CD4-positive, alpha-beta T cell (primary cell): Measurements from ENCODE around the gene SHF. TPM values are rescaled to one million over a fixed set of nuclear protein-coding genes. Genes with fewer than 3 reads are reported as not detected.

ENCODE experiments used
- ATAC-seq: fragments of 200-7000 bp; cut with Tn5 transposase; one replicate; pipeline ENCODE4 v1.10.0; 2022; ENCODE audit warnings: mild to moderate bottlenecking; ENCODE audit not compliant: poor library complexity
- CTCF ChIA-PET: fragments of 350-600 bp; sonication (Branson Sonifier 250); formaldehyde crosslinking; loops from one replicate; lab custom pipeline; 2021; ENCODE audit warnings: antibody characterized with exemption, inconsistent platforms; lab: Charles Lee
- POLR2A ChIA-PET: fragments of 350-600 bp; sonication (Branson Sonifier 250); formaldehyde crosslinking; loops from one replicate; lab custom pipeline; 2021; ENCODE audit warnings: antibody characterized with exemption, inconsistent platforms; lab: Charles Lee
- DNase-seq, 14 experiments: peaks; one replicate each; pipeline ENCODE4 v3.0.0-alpha.2; 2013 to 2020; ENCODE audit warnings: mixed read lengths in 2 of 14
- H3K27ac ChIP-seq, 2 donors: one replicate each; pipeline versions ENCODE4 v1.5.1 to v1.7.0; 2013; ENCODE audit warnings: low read length in 2 of 2, low read depth in 1 of 2, mild to moderate bottlenecking in 1 of 2
- H3K27me3 ChIP-seq, 2 experiments: 1 replicate in 1 of 2; 2 replicates in 1 of 2; pipeline versions ENCODE4 v1.6.1 to v1.7.0; 2013; ENCODE audit warnings: low read length in 2 of 2, control low read depth in 1 of 2, mild to moderate bottlenecking in 1 of 2, moderate library complexity in 1 of 2; ENCODE audit not compliant: insufficient read depth in 2 of 2, control insufficient read depth in 1 of 2
- H3K36me3 ChIP-seq: one replicate; pipeline ENCODE4 v1.6.1; 2013; ENCODE audit warnings: low read length, control low read depth; ENCODE audit not compliant: insufficient read depth
- H3K4me1 ChIP-seq: one replicate; pipeline ENCODE4 v1.6.1; 2013; ENCODE audit warnings: low read length, control low read depth; ENCODE audit not compliant: insufficient read depth
- H3K4me3 ChIP-seq: one replicate; pipeline ENCODE4 v1.5.1; 2013; ENCODE audit warnings: mild to moderate bottlenecking, low read length, moderate library complexity
- H3K9me3 ChIP-seq, 2 experiments: 1 replicate in 1 of 2; 2 replicates in 1 of 2; pipeline versions ENCODE4 v1.6.1 to v1.7.0; 2013; ENCODE audit warnings: low read length in 2 of 2, mild to moderate bottlenecking in 2 of 2, control low read depth in 1 of 2, moderate library complexity in 1 of 2; ENCODE audit not compliant: control insufficient read depth in 1 of 2, insufficient read depth in 1 of 2
- H3K27ac Mint-ChIP-seq: one replicate; pipeline ENCODE4 v1.8.0; 2020; ENCODE audit warnings: mixed read lengths
- H3K27me3 Mint-ChIP-seq: one replicate; pipeline ENCODE4 v1.8.0; 2021; ENCODE audit warnings: mixed read lengths
- H3K36me3 Mint-ChIP-seq: one replicate; pipeline ENCODE4 v1.8.0; 2021; ENCODE audit warnings: low read depth, mixed read lengths
- H3K4me1 Mint-ChIP-seq: one replicate; pipeline ENCODE4 v1.8.0; 2021; ENCODE audit warnings: low read depth, mixed read lengths
- H3K4me3 Mint-ChIP-seq: one replicate; pipeline ENCODE4 v1.8.0; 2020; ENCODE audit warnings: mild to moderate bottlenecking, mixed read lengths
- H3K9me3 Mint-ChIP-seq: one replicate; pipeline ENCODE4 v1.8.0; 2020; ENCODE audit warnings: mixed read lengths
- intact Hi-C, 2 experiments: fragments of 100-400 bp; cut with DNase I in 1 of 2; cut with micrococcal nuclease in 1 of 2; formaldehyde crosslinking; loops; one replicate each; pipeline versions ENCODE4 v1.15.1 to v1.9.0; 2023 to 2025; cut with DNase I, micrococcal nuclease
- total RNA-seq, 174 experiments: library from RNA in 2 of 174; stranded (reverse) in 2 of 174; gene quantifications; one replicate each; pipeline ENCODE4 v1.2.3 and lab custom pipeline; 2021 to 2026
- TF ChIP-seq, protein P1 (sequence below): fragments of 200-600 bp; IDR thresholded peaks from one replicate; pipeline ENCODE4 v1.8.0; 2022; ENCODE audit warnings: antibody characterized with exemption, mild to moderate bottlenecking

The SHF gene
- total RNA-seq, 2 experiments from 2014 or later = 3.7 to 3.9 TPM

DNA sequence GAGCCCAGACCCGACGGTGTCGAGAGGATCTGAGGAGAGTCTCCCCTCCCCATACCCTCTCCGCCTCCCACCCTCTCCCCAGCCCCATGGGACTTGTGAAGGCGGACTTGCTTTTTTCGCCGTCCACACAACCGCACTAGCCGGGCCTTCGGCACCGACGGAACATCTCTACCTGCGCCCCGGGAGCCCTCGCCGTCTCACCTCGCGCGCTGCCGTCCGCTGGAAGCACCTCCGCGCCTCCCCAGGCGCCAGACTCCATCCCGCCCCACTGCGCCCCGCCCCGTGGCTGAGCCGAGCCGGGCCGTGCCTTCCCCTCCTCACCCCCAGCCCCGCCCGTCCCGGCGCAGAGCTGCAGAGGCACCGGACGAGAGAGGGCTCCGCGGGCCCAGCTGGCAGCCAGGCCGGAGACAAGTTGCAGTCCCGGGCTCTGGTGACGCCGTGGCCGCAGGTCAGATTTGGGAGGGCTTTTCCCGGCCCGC is 58.1 kb downstream of the SHF start, which contains the start of the genes DUOX1 and DUOXA1:
Gene DUOX1 (plus strand): TSS at position 344 of the 479 bp plus-strand sequence. CDS start 1,973 bp downstream, outside the sequence.
Gene DUOXA1 (minus strand): TSS at position 229 of the 479 bp plus-strand sequence. CDS start 6,865 bp downstream, outside the sequence.
- H3K4me3 Mint-ChIP-seq = peak within 1 kb of the TSS; percentile 40
- ChIA-PET POLR2A (no interaction called here), CTCF (no interaction called here)
- H3K27me3 Mint-ChIP-seq = peaks cover 84% of the 10 kb centered on the region
- DNase-seq = peak in 8 of 14 experiments; percentile 19 to 48 (median 38)
- no peaks in the 10 kb centered on the region for H3K36me3 Mint-ChIP-seq
- ATAC-seq = peak; percentile 72
- no peaks in the 10 kb centered on the region for H3K9me3 Mint-ChIP-seq
- Histone ChIP-seq H3K27ac (no peak within 1 kb of the TSS), H3K4me1 (peaks cover 16% of the 10 kb centered on the region), H3K36me3 (no peaks in the 10 kb centered on the region), H3K27me3 (peaks cover 57 to 66% of the 10 kb centered on the region in 2 experiments), H3K9me3 (peaks cover 0 to 8% of the 10 kb centered on the region in 2 experiments), H3K4me3 (peak within 1 kb of the TSS; percentile 26)
- peaks cover 13% of the 10 kb centered on the region for H3K4me1 Mint-ChIP-seq
- no peak within 1 kb of the TSS for H3K27ac Mint-ChIP-seq
- TF ChIP-seq, protein P1, sequence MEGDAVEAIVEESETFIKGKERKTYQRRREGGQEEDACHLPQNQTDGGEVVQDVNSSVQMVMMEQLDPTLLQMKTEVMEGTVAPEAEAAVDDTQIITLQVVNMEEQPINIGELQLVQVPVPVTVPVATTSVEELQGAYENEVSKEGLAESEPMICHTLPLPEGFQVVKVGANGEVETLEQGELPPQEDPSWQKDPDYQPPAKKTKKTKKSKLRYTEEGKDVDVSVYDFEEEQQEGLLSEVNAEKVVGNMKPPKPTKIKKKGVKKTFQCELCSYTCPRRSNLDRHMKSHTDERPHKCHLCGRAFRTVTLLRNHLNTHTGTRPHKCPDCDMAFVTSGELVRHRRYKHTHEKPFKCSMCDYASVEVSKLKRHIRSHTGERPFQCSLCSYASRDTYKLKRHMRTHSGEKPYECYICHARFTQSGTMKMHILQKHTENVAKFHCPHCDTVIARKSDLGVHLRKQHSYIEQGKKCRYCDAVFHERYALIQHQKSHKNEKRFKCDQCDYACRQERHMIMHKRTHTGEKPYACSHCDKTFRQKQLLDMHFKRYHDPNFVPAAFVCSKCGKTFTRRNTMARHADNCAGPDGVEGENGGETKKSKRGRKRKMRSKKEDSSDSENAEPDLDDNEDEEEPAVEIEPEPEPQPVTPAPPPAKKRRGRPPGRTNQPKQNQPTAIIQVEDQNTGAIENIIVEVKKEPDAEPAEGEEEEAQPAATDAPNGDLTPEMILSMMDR = no peak
- intact Hi-C loops = loop anchor here (5.0 kb wide), 2 partner anchors 38 to 268 kb away; no protein-coding TSS in a partner anchor

DNA sequence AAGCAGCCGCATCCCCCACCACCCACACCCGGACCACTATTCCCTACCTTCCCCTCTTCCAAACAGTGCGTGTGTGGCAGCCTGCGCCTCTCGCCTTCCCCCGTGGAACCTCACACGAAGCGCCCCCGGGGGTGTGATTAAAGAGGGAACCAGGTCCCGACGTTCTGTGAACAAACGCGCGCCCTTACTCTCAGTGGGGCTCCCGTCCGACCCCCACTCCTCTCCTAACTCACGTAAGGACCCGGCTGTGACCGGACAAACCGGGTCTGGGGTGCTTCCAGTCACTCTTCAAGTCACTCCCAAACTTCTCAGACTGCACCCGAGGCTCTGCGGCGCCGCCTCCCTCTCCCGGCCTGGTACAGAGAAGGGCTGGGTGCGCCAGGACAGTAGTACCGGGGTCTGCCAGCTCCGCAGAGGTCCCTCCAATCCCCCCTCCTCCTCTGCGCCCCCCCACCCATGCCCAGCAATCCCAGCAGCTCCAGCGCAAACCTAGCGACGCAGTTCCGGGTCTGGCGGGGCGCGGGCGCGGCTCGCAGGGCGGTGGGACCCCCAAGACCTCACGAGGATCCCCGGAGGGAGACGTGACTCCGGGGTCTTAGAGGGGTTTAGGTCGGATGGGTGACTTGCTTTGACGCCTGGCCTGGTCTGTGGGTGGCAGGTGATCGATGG is 58.7 kb downstream of the SHF start:
- Histone ChIP-seq H3K4me3 (peak overlapping the region; percentile 26), H3K9me3 (peaks cover 0 to 8% of the 10 kb centered on the region in 2 experiments), H3K36me3 (no peaks in the 10 kb centered on the region), H3K4me1 (peaks cover 14% of the 10 kb centered on the region), H3K27me3 (peaks cover 54 to 60% of the 10 kb centered on the region in 2 experiments), H3K27ac (no peak overlapping the region)
- TF ChIP-seq, protein P1 = no peak
- ATAC-seq = no peak
- POLR2A ChIA-PET = no interaction called here
- H3K27ac Mint-ChIP-seq = no peak overlapping the region
- peaks cover 79% of the 10 kb centered on the region for H3K27me3 Mint-ChIP-seq
- CTCF ChIA-PET = interaction anchor here (2.7 kb wide), 1 partner anchor 11 kb away, joined by 28 read pairs; no protein-coding TSS in a partner anchor
- H3K36me3 Mint-ChIP-seq = no peaks in the 10 kb centered on the region
- H3K4me1 Mint-ChIP-seq = peaks cover 7% of the 10 kb centered on the region
- no peaks in the 10 kb centered on the region for H3K9me3 Mint-ChIP-seq
- DNase-seq = no peak
- intact Hi-C loops = loop anchor here (5.0 kb wide), 2 partner anchors 38 to 268 kb away; no protein-coding TSS in a partner anchor
- no peak overlapping the region for H3K4me3 Mint-ChIP-seq

DNA sequence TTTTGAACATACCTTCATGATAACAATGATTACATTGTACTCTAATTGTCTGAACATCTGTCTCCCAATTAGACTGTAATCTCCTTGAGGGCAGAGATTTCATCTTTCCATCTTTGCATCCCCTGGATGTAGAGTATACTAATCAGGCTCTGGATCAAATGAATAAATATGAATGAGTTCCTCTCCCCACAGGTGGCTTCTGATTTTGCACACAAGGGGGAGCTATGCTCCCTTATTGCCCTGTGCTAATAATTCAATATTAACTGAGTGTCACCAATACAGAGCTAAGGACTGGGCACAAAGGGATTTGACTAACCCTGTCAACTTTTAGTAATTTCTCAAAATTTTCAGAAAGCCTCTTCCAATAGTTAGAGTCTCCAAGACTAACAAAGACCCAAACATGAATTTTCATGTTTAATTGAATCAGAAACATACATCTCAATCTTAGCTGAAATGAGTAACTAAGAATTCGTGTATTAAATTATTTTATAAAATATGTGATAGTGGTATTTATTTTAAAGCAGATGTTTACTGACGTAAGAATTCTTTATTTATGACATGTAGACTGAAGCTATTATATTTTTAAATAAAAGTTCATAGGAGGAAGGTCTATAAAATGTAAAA is 61.1 kb downstream of the SHF start:
- H3K27me3 ChIP-seq = peaks cover 47 to 60% of the 10 kb centered on the region in 2 experiments
- peak; percentile 69 for ATAC-seq
- H3K36me3 Mint-ChIP-seq = no peaks in the 10 kb centered on the region

More for the DNA sequence above, 61.1 kb downstream of the SHF start:
- Histone ChIP-seq H3K36me3 (no peaks in the 10 kb centered on the region), H3K4me3 (no peak overlapping the region), H3K4me1 (peaks cover 14% of the 10 kb centered on the region), H3K27ac (no peak overlapping the region), H3K9me3 (peaks cover 0 to 8% of the 10 kb centered on the region in 2 experiments)
- Mint-ChIP-seq H3K27ac (no peak overlapping the region), H3K4me1 (peaks cover 7% of the 10 kb centered on the region), H3K27me3 (peaks cover 72% of the 10 kb centered on the region), H3K9me3 (no peaks in the 10 kb centered on the region), H3K4me3 (no peak overlapping the region)
- intact Hi-C loops = loop anchor here (1.0 to 5.0 kb wide), 6 partner anchors 41 to 273 kb away; no protein-coding TSS in a partner anchor
- DNase-seq = peak in 10 of 14 experiments; percentile 26 to 71 (median 38)
- ChIA-PET POLR2A (interaction anchor here (0.6 to 0.9 kb wide), 3 partner anchors 8 to 275 kb away, joined by 3 read pairs; a partner anchor contains a TSS), CTCF (interaction anchor here (0.6 to 2.7 kb wide), 5 partner anchors 8 to 278 kb away, joined by 3 to 28 read pairs (median 3); no protein-coding TSS in a partner anchor)
- TF ChIP-seq, protein P1 = peak; percentile 80
